ENCODE results near the gene PARG.
"Not testable (repeated sequence)": the region's sequence is repeated elsewhere in the genome, so short reads cannot be mapped to it uniquely, and the experiment has no call there.

The PARG gene

GRCh38 chr10:49844775-49845595 lies 96.8 kb downstream of the PARG start:
- no peak for FAIRE-seq
- DNase-seq (ENCODE audit: insufficient read length, low spot score): no peak
- TF ChIP-seq POLR2AphosphoS5 (IDR thresholded peaks at IDR 0.05; ENCODE audit: low read depth, low read length) (no peak), POLR2A (IDR thresholded peaks at IDR 0.05; ENCODE audit: low read depth, low read length) (no peak), SPI1 (IDR thresholded peaks at IDR 0.05; ENCODE audit: low read depth, low read length) (no peak), TAF1 (IDR thresholded peaks at IDR 0.05; ENCODE audit: low read depth, low read length) (no peak), POU2F2 (IDR thresholded peaks at IDR 0.05; ENCODE audit: low read depth, low read length) (no peak), PAX5 (IDR thresholded peaks at IDR 0.05; ENCODE audit: insufficient read depth, low read length, severe bottlenecking) (no peak)

- FAIRE-seq: not testable (repeated sequence)
Measured at GRCh38 chr10:49842333-49842628, 99.5 kb downstream of the PARG start.

DNA sequence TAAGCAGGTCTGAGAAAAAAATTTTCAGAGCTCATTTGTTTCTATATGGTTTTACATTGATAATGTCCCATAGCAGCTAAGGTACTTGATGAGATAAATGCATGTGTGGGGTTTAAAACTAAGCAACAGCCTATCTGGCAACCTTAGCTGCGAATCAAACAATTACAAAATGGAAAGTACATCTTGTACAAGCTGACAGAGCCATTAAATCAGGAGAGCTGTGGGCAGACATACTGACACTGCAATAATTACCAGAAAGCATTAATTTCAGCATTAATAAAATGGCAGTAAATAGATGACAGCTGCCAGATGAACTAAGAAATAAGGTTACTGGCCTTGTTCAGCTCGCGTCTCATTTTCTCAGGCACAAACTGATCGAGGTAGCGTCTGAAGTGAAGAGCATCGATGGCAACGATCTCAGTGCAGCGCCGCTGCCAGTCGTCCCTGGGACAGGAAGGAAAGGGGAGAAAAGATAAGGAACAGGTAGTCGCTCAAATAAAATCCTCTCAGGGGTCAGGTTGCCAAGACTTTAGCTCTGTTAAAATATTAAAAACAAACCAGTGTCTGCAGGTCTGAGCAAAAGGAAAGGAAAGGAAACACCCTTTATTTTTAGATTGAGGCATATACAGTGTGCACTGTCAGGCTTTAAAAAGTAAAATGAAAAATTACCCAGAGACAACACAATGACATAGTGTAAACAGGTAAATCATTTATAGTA lies 100.1 kb downstream of the PARG start:
- FAIRE-seq: no peak
- no peak for DNase-seq (ENCODE audit: insufficient read length, low spot score)
- TF ChIP-seq TAF1 (IDR thresholded peaks at IDR 0.05; ENCODE audit: low read depth, low read length) (no peak), SPI1 (IDR thresholded peaks at IDR 0.05; ENCODE audit: low read depth, low read length) (no peak), POLR2A (IDR thresholded peaks at IDR 0.05; ENCODE audit: low read depth, low read length) (no peak), POU2F2 (IDR thresholded peaks at IDR 0.05; ENCODE audit: low read depth, low read length) (no peak), POLR2AphosphoS5 (IDR thresholded peaks at IDR 0.05; ENCODE audit: low read depth, low read length) (no peak), PAX5 (IDR thresholded peaks at IDR 0.05; ENCODE audit: insufficient read depth, low read length, severe bottlenecking) (no peak)

More at GRCh38 chr10:49842333-49842628, 99.5 kb downstream of the PARG start:
- DNase-seq (ENCODE audit: insufficient read length, low spot score): not testable (repeated sequence)

GRCh38 chr10:49837685-49838084 lies 104.1 kb downstream of the PARG start:
- FAIRE-seq (no peak), DNase-seq (ENCODE audit: insufficient read length, low spot score) (no peak)
- TF ChIP-seq POLR2A (IDR thresholded peaks at IDR 0.05; ENCODE audit: low read depth, low read length): no peak
- no peak for TF ChIP-seq POU2F2 (IDR thresholded peaks at IDR 0.05; ENCODE audit: low read depth, low read length)
- no peak for TF ChIP-seq TAF1 (IDR thresholded peaks at IDR 0.05; ENCODE audit: low read depth, low read length)
- TF ChIP-seq PAX5 (IDR thresholded peaks at IDR 0.05; ENCODE audit: insufficient read depth, low read length, severe bottlenecking): no peak
- TF ChIP-seq POLR2AphosphoS5 (IDR thresholded peaks at IDR 0.05; ENCODE audit: low read depth, low read length): no peak
- TF ChIP-seq SPI1 (IDR thresholded peaks at IDR 0.05; ENCODE audit: low read depth, low read length): no peak

GRCh38 chr10:49837051-49837478 lies 104.8 kb downstream of the PARG start:
- no peak for DNase-seq (ENCODE audit: insufficient read length, low spot score)
- no peak for TF ChIP-seq TAF1 (IDR thresholded peaks at IDR 0.05; ENCODE audit: low read depth, low read length)
- TF ChIP-seq PAX5 (IDR thresholded peaks at IDR 0.05; ENCODE audit: insufficient read depth, low read length, severe bottlenecking): no peak
- TF ChIP-seq POLR2AphosphoS5 (IDR thresholded peaks at IDR 0.05; ENCODE audit: low read depth, low read length): no peak
- TF ChIP-seq SPI1 (IDR thresholded peaks at IDR 0.05; ENCODE audit: low read depth, low read length): no peak
- no peak for TF ChIP-seq POU2F2 (IDR thresholded peaks at IDR 0.05; ENCODE audit: low read depth, low read length)
- no peak for TF ChIP-seq POLR2A (IDR thresholded peaks at IDR 0.05; ENCODE audit: low read depth, low read length)
- no peak for FAIRE-seq

- DNase-seq (ENCODE audit: insufficient read length, low spot score) (no peak), FAIRE-seq (no peak)
- TF ChIP-seq POLR2A (IDR thresholded peaks at IDR 0.05; ENCODE audit: low read depth, low read length) (no peak), SPI1 (IDR thresholded peaks at IDR 0.05; ENCODE audit: low read depth, low read length) (no peak), POU2F2 (IDR thresholded peaks at IDR 0.05; ENCODE audit: low read depth, low read length) (no peak), TAF1 (IDR thresholded peaks at IDR 0.05; ENCODE audit: low read depth, low read length) (no peak), POLR2AphosphoS5 (IDR thresholded peaks at IDR 0.05; ENCODE audit: low read depth, low read length) (no peak), PAX5 (IDR thresholded peaks at IDR 0.05; ENCODE audit: insufficient read depth, low read length, severe bottlenecking) (no peak)
Measured at GRCh38 chr10:49834976-49835375, 106.9 kb downstream of the PARG start.

DNA sequence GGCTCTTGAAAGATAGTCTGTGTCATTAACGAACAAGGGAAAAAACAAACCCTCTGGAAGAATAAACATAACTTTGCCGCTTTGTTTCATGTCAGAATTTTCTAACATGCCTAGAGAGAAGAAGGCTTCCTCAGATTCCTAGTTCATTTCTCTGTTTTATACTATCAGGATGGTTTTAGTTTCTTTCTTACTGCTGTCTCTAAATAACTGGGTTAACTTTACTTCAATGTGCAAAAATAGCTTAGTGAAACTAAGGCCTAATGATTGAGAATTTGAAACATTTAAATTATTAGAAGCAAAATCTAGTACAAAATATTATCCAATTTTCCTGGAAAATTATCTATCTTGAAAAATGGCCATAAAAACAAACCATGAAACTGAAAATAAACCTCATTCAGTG lies 107.6 kb downstream of the PARG start:
- FAIRE-seq (no peak), DNase-seq (ENCODE audit: insufficient read length, low spot score) (no peak)
- no peak for TF ChIP-seq POLR2AphosphoS5 (IDR thresholded peaks at IDR 0.05; ENCODE audit: low read depth, low read length)
- no peak for TF ChIP-seq PAX5 (IDR thresholded peaks at IDR 0.05; ENCODE audit: insufficient read depth, low read length, severe bottlenecking)
- TF ChIP-seq TAF1 (IDR thresholded peaks at IDR 0.05; ENCODE audit: low read depth, low read length): no peak
- TF ChIP-seq POU2F2 (IDR thresholded peaks at IDR 0.05; ENCODE audit: low read depth, low read length): no peak
- no peak for TF ChIP-seq SPI1 (IDR thresholded peaks at IDR 0.05; ENCODE audit: low read depth, low read length)
- TF ChIP-seq POLR2A (IDR thresholded peaks at IDR 0.05; ENCODE audit: low read depth, low read length): no peak

DNA sequence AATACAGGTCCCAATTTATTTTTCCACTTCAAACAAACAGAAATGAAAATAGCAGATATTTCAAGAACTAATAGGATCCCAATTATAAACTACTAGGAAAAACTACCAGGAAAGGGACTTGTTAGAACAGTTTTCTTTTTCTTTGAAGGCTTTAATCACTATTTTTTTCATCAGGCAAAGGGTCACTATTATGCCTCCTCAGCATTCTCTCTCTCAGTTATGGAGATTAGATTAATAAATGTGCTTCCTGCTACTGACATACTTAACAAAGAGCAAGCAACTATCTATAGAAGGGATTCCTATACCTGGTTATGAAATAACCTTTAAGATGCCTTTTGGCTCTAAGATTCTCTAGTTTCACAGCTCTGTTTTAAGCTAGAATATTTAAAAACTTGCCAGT lies 108.7 kb downstream of the PARG start:
- no peak for DNase-seq (ENCODE audit: insufficient read length, low spot score)
- TF ChIP-seq POLR2AphosphoS5 (IDR thresholded peaks at IDR 0.05; ENCODE audit: low read depth, low read length) (no peak), PAX5 (IDR thresholded peaks at IDR 0.05; ENCODE audit: insufficient read depth, low read length, severe bottlenecking) (no peak)
- no peak for FAIRE-seq

GRCh38 chr10:49831352-49832035 lies 110.3 kb downstream of the PARG start:
- no peak for FAIRE-seq

More at GRCh38 chr10:49831352-49832035, 110.3 kb downstream of the PARG start:
- no peak for DNase-seq (ENCODE audit: insufficient read length, low spot score)
- TF ChIP-seq PAX5 (IDR thresholded peaks at IDR 0.05; ENCODE audit: insufficient read depth, low read length, severe bottlenecking): no peak
- TF ChIP-seq SPI1 (IDR thresholded peaks at IDR 0.05; ENCODE audit: low read depth, low read length): no peak
- TF ChIP-seq POLR2AphosphoS5 (IDR thresholded peaks at IDR 0.05; ENCODE audit: low read depth, low read length): no peak
- TF ChIP-seq POLR2A (IDR thresholded peaks at IDR 0.05; ENCODE audit: low read depth, low read length): no peak
- no peak for TF ChIP-seq TAF1 (IDR thresholded peaks at IDR 0.05; ENCODE audit: low read depth, low read length)
- TF ChIP-seq POU2F2 (IDR thresholded peaks at IDR 0.05; ENCODE audit: low read depth, low read length): no peak
